AG04450 (cell line): ENCODE results near the gene ZNF569. TPM values are rescaled to one million over a fixed set of nuclear protein-coding genes. Genes with fewer than 3 reads are reported as not detected.
"Not testable (repeated sequence)": the region's sequence is repeated elsewhere in the genome, so short reads cannot be mapped to it uniquely, and the experiment has no call there.

ENCODE experiments used
- CTCF ChIA-PET: fragments of 300-600, 350-600 bp; formaldehyde crosslinking; extraction: SDS; loops from one replicate; lab custom pipeline; 2022; ENCODE audit warnings: antibody characterized with exemption, inconsistent platforms; lab: Charles Lee
- POLR2A ChIA-PET: fragments of 350-600 bp; formaldehyde crosslinking; extraction: SDS; loops from one replicate; lab custom pipeline; 2021; ENCODE audit warnings: antibody characterized with exemption, inconsistent platforms; lab: Yijun Ruan, JAX
- DNase-seq: peaks from one replicate; pipeline ENCODE4 v3.0.0-alpha.2; 2011; ENCODE audit warnings: low read depth, low spot score
- H3K27ac ChIP-seq: one replicate; pipeline ENCODE4 v1.5.1; 2012; ENCODE audit warnings: low read depth, low read length, control low read depth
- H3K27me3 ChIP-seq: one replicate; pipeline ENCODE4 v1.6.0; 2012; ENCODE audit warnings: low read length; ENCODE audit not compliant: control insufficient read depth, insufficient read depth
- H3K4me3 ChIP-seq: 2 replicates; pipeline ENCODE4 v1.5.1; 2011; ENCODE audit warnings: mild to moderate bottlenecking, low read depth, low read length, control low read depth
- H3K9me3 ChIP-seq: 2 replicates; pipeline ENCODE4 v1.5.1; 2012; ENCODE audit warnings: low read length; ENCODE audit not compliant: control insufficient read depth, insufficient read depth
- CTCF ChIP-seq: IDR thresholded peaks from 2 replicates; pipeline ENCODE4 v1.5.1; 2011; ENCODE audit warnings: low read depth, low read length, control low read depth, inconsistent platforms
- polyA plus RNA-seq: library from polyadenylated mRNA; depleted of rRNA; stranded (reverse); fragments of >200 nt; gene quantifications from 2 replicates; pipeline ENCODE4 v1.2.3, GENCODE V29; 2011

Gene ZNF569
- polyA plus RNA-seq, 1 experiment: 4.0 TPM

- POLR2A ChIA-PET: no interaction called here
- no peak for TF ChIP-seq CTCF
- Histone ChIP-seq H3K27me3 (no peaks in the 10 kb centered on the region), H3K4me3 (no peak overlapping the region), H3K9me3 (peaks cover 31% of the 10 kb centered on the region), H3K27ac (no peak overlapping the region)
- CTCF ChIA-PET: interaction anchor here (0.6 kb wide), 1 partner anchor 79 kb away, joined by 3 read pairs; no protein-coding TSS in a partner anchor
- no peak for DNase-seq
Measured at GRCh38 chr19:37452500-37453245, 14.6 kb downstream of the ZNF569 start.

- Histone ChIP-seq H3K27me3 (no peaks in the 10 kb centered on the region), H3K27ac (no peak overlapping the region), H3K4me3 (no peak overlapping the region), H3K9me3 (peaks cover 27% of the 10 kb centered on the region)
- TF ChIP-seq CTCF: no peak
- DNase-seq: no peak
- POLR2A ChIA-PET: no interaction called here
- CTCF ChIA-PET: no interaction called here
Measured at GRCh38 chr19:37413313-37414084, 53.7 kb downstream of the ZNF569 start.

DNA sequence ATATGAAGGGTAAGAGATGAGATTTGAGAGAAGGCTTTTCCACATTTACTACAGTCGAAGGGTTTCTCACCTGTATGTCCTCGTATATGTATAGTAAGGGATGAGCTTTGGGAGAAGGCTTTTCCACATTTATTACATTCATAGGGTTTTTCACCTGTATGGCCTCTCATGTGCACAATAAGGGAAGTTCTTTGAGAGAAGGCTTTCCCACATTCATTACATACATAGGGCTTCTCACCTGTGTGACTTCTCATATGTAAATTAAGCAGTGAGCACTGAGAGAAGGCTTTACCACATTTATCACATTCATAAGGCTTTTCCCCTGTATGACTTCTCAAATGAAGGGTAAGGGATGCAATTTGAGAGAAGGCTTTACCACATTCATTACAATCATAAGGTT, 54.5 kb downstream of the ZNF569 start:
- CTCF ChIA-PET: no interaction called here
- TF ChIP-seq CTCF: no peak
- Histone ChIP-seq H3K27me3 (no peaks in the 10 kb centered on the region), H3K9me3 (peaks cover 32% of the 10 kb centered on the region), H3K4me3 (no peak overlapping the region), H3K27ac (no peak overlapping the region)
- POLR2A ChIA-PET: no interaction called here
- no peak for DNase-seq

GRCh38 chr19:37406140-37406846, 61.0 kb downstream of the ZNF569 start:
- H3K27me3 ChIP-seq, CTCF ChIA-PET, H3K4me3 ChIP-seq, POLR2A ChIA-PET, H3K27ac ChIP-seq, DNase-seq: not testable (repeated sequence)
- H3K9me3 ChIP-seq: peaks cover 41% of the 10 kb centered on the region

- Histone ChIP-seq H3K27me3 (no peaks in the 10 kb centered on the region), H3K9me3 (peaks cover 44% of the 10 kb centered on the region), H3K4me3 (no peak overlapping the region), H3K27ac (no peak overlapping the region)
- CTCF ChIA-PET: no interaction called here
- no peak for DNase-seq
- POLR2A ChIA-PET: no interaction called here
- TF ChIP-seq CTCF: no peak
Measured at GRCh38 chr19:37403403-37403802, 63.8 kb downstream of the ZNF569 start.
